Measurements from ENCODE around the gene ICAM4.
A peak's percentile ranks its signal among the peaks of the same experiment; 100 is the strongest.
"Not testable (repeated sequence)": the region's sequence is repeated elsewhere in the genome, so short reads cannot be mapped to it uniquely, and the experiment has no call there.

The ICAM4 gene

GRCh38 chr19:10269333-10270179, 17.2 kb upstream of the ICAM4 start:
- DNase-seq (ENCODE audit: low spot score): peak; percentile 82

GRCh38 chr19:10270180-10270615, 16.6 kb upstream of the ICAM4 start:
- peak; percentile 52 for DNase-seq (ENCODE audit: low spot score)

GRCh38 chr19:10270616-10271394, 15.9 kb upstream of the ICAM4 start, which contains the start of gene ICAM1:
Gene ICAM1, plus strand, starts transcription at chr19:10271120. Its CDS starts 40 bp downstream, at chr19:10271160.
- DNase-seq (ENCODE audit: low spot score): peak; percentile 48

GRCh38 chr19:10271543-10272086, 15.1 kb upstream of the ICAM4 start:
- no peak for DNase-seq (ENCODE audit: low spot score)

GRCh38 chr19:10274589-10274988, 12.2 kb upstream of the ICAM4 start:
- no peak for DNase-seq (ENCODE audit: low spot score)

- DNase-seq (ENCODE audit: low spot score): no peak
Measured at GRCh38 chr19:10277795-10278589, 8.8 kb upstream of the ICAM4 start.

- no peak for DNase-seq (ENCODE audit: low spot score)
Measured at GRCh38 chr19:10278935-10279334, 7.8 kb upstream of the ICAM4 start.

GRCh38 chr19:10279737-10280442, 6.9 kb upstream of the ICAM4 start:
- DNase-seq (ENCODE audit: low spot score): no peak

GRCh38 chr19:10282043-10282442, 4.7 kb upstream of the ICAM4 start:
- not testable (repeated sequence) for DNase-seq (ENCODE audit: low spot score)

GRCh38 chr19:10283301-10284064, 3.3 kb upstream of the ICAM4 start:
- no peak for DNase-seq (ENCODE audit: low spot score)

GRCh38 chr19:10284065-10284959, 2.4 kb upstream of the ICAM4 start:
- DNase-seq (ENCODE audit: low spot score): no peak

GRCh38 chr19:10284960-10285278, 1.8 kb upstream of the ICAM4 start:
- no peak for DNase-seq (ENCODE audit: low spot score)

- no peak for DNase-seq (ENCODE audit: low spot score)
Measured at GRCh38 chr19:10285393-10285792, 1.4 kb upstream of the ICAM4 start.

- peak; percentile 51 for DNase-seq (ENCODE audit: low spot score)
Measured at GRCh38 chr19:10288662-10289166, 2.0 kb downstream of the ICAM4 start.

- peak; percentile 38 for DNase-seq (ENCODE audit: low spot score)
Measured at GRCh38 chr19:10289167-10289835, 2.5 kb downstream of the ICAM4 start.

GRCh38 chr19:10289836-10290356, 3.1 kb downstream of the ICAM4 start, which contains the start of gene ICAM5:
Gene ICAM5, plus strand, starts transcription at chr19:10289952. Its CDS starts 92 bp downstream, at chr19:10290044.
- peak; percentile 58 for DNase-seq (ENCODE audit: low spot score)

GRCh38 chr19:10290357-10290875, 3.7 kb downstream of the ICAM4 start:
- no peak for DNase-seq (ENCODE audit: low spot score)
